Pancreas (tissue), 10 donors: ENCODE results near the gene RGL1. TPM values are rescaled to one million over a fixed set of nuclear protein-coding genes. Genes with fewer than 3 reads are reported as not detected.

Source experiments
- ATAC-seq, 4 donors: fragments of 200-7000 bp; cut with Tn5 transposase; one replicate each; pipeline versions ENCODE4 v1.8.0 to v1.9.1; 2020; ENCODE audit warnings: mild to moderate bottlenecking in 4 of 4, moderate library complexity in 4 of 4
- DNase-seq, 6 donors: peaks; one replicate each; pipeline ENCODE4 v3.0.0-alpha.2; 2020
- FAIRE-seq: peaks from 2 replicates; lab custom pipeline; 2012; peaks lifted over from hg19 to GRCh38; lab: Jason Lieb, UNC
- H3K27ac ChIP-seq, 4 donors: fragments of 200-600 bp; sonication (generic); 1 replicate in 3 of 4; 2 replicates in 1 of 4; pipeline versions ENCODE4 v1.5.0 to v1.8.0; 2020
- H3K27me3 ChIP-seq, 4 donors: fragments of 200-600 bp; one replicate each; pipeline ENCODE4 v1.8.0; 2021
- H3K36me3 ChIP-seq, 3 donors: fragments of 200-600 bp; sonication (generic) in 1 of 3; one replicate each; pipeline versions ENCODE4 v1.5.0 to v1.8.0; 2020 to 2021
- H3K4me1 ChIP-seq, 3 donors: fragments of 200-600 bp; one replicate each; pipeline ENCODE4 v1.8.0; 2021
- H3K4me3 ChIP-seq, 4 donors: fragments of 200-600 bp; sonication (generic) in 2 of 4; one replicate each; pipeline versions ENCODE4 v1.5.0 to v1.8.0; 2020 to 2021
- H3K9me3 ChIP-seq, 4 donors: fragments of 200-600 bp; one replicate each; pipeline ENCODE4 v1.8.0; 2021
- WGBS, 2 donors: extraction: QIAGEN DNeasy Blood & Tissue Kit; methylation state at CpG; one replicate each; pipeline ENCODE4 v1.1.7; 2013; 5-methylcytosine and 5-hydroxymethylcytosine counted together
- intact Hi-C, 3 donors: fragments of 100-400 bp; cut with DNase I; formaldehyde crosslinking; loops; one replicate each; pipeline versions ENCODE4 v1.11.1 to v1.14.2; 2022
- polyA plus RNA-seq, 2 donors: library from polyadenylated mRNA; stranded (reverse); fragments of 200-250 nt; gene quantifications; one replicate each; pipeline ENCODE4 v1.2.3, GENCODE V29; 2013
- total RNA-seq, 6 donors: library from RNA; stranded (reverse); fragmentation: NEBNext Ultra II Directional in 4 of 6; extraction: Animal tissue kit (Norgen Biotek cat#: 25700) in 4 of 6; gene quantifications; one replicate each; pipeline versions ENCODE4 v1.2.1 to v1.2.4, GENCODE V29; 2021 to 2023
- TF ChIP-seq, protein P1 (sequence below), 4 donors: fragments of 200-600 bp; sonication (generic) in 3 of 4; IDR thresholded peaks; one replicate each; pipeline versions ENCODE4 v1.5.0 to v1.8.0; 2021; ENCODE audit warnings: antibody characterized with exemption in 4 of 4
- donor health status: healthy with polysubstance abuse.
- donor health status: DM: no; HTN: no; CAD: no; lungs with moderate emphysema.
- donor health status: DM: no; HTN: no; CAD: no.
- donor health status: control.
- donor health status: control.
- donor health status: Bipolar disorder and iron deficiency.
- donor health status: DM: yes; HTN: yes; CAD: no.
- donor health status: DM: no; HTN: no; CAD: no.
- donor health status: DM: no; HTN: no; CAD: no.
- donor health status: DM: yes; HTN: yes; CAD: no.

Gene RGL1
- total and polyA plus RNA-seq, 8 donors = 2.8 to 9.1 (median 5.0) TPM

DNA sequence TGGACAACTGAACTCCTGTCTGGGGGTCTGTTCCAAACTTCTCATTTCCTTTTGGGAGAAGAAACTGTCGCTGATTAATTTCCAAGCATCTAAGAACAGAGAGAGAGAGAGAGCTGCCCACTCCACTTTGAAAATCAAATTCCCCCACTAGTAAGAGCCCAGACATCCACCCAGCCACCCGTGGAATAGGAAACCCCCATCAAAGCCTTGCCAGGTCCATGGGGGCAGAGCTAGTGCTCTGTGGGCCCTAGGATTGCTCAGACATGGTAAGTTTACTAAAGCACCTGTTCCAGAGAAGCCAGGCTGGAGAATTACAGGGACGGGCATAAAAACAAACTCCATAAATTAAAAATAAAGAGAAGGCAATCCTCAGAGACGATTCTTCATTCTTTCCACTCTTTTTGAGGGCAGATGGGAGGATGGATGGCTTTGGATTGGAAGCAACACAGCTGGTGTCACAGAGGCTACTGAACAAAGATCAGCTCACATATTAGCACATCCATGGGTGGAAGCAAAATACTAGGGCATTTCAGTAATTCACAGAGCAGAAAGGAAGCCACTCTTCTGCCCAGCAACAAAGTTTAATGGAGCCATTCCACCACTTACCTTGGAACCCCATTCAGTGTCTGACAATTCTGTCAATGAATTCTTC is 128.7 kb downstream of the RGL1 start:
- Histone ChIP-seq H3K27me3 (no peaks in the 10 kb centered on the region), H3K9me3 (no peaks in the 10 kb centered on the region), H3K4me3 (no peak overlapping the region), H3K36me3 (no peaks in the 10 kb centered on the region), H3K27ac (no peak overlapping the region), H3K4me1 (no peaks in the 10 kb centered on the region)
- WGBS, 2 donors = 74 to 78% methylated on average over 4 of the region's 4 CpGs
- FAIRE-seq (no peak), ATAC-seq (no peak), DNase-seq (no peak)
- intact Hi-C loops = no loop called here
- TF ChIP-seq, protein P1, sequence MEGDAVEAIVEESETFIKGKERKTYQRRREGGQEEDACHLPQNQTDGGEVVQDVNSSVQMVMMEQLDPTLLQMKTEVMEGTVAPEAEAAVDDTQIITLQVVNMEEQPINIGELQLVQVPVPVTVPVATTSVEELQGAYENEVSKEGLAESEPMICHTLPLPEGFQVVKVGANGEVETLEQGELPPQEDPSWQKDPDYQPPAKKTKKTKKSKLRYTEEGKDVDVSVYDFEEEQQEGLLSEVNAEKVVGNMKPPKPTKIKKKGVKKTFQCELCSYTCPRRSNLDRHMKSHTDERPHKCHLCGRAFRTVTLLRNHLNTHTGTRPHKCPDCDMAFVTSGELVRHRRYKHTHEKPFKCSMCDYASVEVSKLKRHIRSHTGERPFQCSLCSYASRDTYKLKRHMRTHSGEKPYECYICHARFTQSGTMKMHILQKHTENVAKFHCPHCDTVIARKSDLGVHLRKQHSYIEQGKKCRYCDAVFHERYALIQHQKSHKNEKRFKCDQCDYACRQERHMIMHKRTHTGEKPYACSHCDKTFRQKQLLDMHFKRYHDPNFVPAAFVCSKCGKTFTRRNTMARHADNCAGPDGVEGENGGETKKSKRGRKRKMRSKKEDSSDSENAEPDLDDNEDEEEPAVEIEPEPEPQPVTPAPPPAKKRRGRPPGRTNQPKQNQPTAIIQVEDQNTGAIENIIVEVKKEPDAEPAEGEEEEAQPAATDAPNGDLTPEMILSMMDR (IDR thresholded peaks at IDR 0.05) = no peak

DNA sequence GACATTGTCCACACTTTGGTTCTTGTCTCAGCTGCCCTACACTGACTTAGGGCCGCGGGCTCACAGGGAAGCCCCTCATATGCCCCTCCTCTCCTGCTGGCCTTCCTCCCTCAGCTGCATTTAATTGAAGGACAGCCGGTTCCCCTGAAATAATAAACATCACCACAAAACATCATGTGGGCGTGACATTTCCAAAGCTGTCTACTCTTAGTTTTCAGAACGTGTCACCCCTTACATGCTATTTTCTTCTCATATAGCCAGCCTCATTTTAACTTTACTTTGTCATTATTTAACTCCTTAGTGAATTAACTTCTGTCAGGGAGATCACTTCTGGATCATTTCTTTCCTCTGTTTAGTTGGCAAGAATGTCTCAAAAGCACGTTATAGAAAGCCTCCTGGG is 129.4 kb downstream of the RGL1 start:
- no peaks in the 10 kb centered on the region for H3K36me3 ChIP-seq
- DNase-seq (no peak), ATAC-seq (no peak), FAIRE-seq (no peak)
- H3K4me3 ChIP-seq = no peak overlapping the region
- H3K27me3 ChIP-seq = no peaks in the 10 kb centered on the region
- intact Hi-C loops = no loop called here
- H3K4me1 ChIP-seq = no peaks in the 10 kb centered on the region
- 71 to 72% methylated on average over 6 of the region's 6 CpGs for WGBS, 2 donors
- H3K27ac ChIP-seq = no peak overlapping the region
- TF ChIP-seq, protein P1 (IDR thresholded peaks at IDR 0.05) = no peak
- no peaks in the 10 kb centered on the region for H3K9me3 ChIP-seq

DNA sequence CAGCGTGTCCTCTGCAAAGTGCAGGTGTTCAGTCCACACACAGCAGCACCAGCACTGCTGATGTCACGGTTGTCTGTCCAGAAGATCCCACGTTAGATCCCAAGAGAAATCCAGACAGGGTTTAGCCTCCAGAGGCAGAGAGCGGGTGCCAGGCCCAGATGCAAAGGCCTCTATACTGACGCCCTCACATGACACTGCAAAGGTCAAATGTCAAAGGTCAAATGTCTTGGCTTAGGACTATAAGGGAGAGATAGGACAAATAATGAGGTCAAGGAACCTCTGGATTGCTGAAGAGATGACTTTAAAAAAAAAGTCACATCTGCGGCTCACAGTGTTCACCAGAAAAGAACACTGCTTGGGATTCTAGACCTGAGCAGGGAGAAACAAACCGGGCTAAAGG is 131.1 kb downstream of the RGL1 start:
- Histone ChIP-seq H3K9me3 (no peaks in the 10 kb centered on the region), H3K27me3 (no peaks in the 10 kb centered on the region), H3K4me3 (no peak overlapping the region), H3K4me1 (no peaks in the 10 kb centered on the region), H3K36me3 (no peaks in the 10 kb centered on the region), H3K27ac (no peak overlapping the region)
- WGBS, 2 donors = 90 to 96% methylated on average over 7 of the region's 7 CpGs
- FAIRE-seq = no peak
- DNase-seq = no peak
- TF ChIP-seq, protein P1 (IDR thresholded peaks at IDR 0.05) = no peak
- intact Hi-C loops = no loop called here
- ATAC-seq = no peak

DNA sequence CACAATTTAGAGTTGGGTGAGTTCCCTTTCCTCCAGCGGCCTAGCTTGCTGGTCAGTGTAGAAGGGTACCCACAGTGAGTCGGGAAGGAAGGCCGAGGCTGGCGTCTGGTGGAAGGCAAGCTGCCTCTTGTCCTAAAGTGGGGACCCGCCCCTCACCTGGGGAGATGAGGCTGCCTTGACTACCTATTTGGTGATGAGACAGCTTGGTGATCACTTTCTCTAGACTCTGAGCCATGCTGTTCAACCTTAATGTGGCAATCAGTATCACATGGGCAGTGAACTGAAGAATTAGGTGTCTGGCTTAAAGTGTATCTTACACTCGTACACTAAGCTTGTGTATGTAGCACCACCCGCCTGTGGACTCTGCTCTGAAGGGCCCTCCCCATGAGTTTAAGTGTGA is 131.9 kb downstream of the RGL1 start:
- H3K36me3 ChIP-seq = no peaks in the 10 kb centered on the region
- no peak for DNase-seq
- H3K27me3 ChIP-seq = no peaks in the 10 kb centered on the region
- no peak for ATAC-seq
- intact Hi-C loops = no loop called here
- WGBS, 2 donors = 87 to 94% methylated on average over 7 of the region's 7 CpGs
- H3K9me3 ChIP-seq = no peaks in the 10 kb centered on the region
- no peak for FAIRE-seq
- H3K4me1 ChIP-seq = no peaks in the 10 kb centered on the region
- TF ChIP-seq, protein P1 (IDR thresholded peaks at IDR 0.05) = no peak
- H3K4me3 ChIP-seq = no peak overlapping the region
- no peak overlapping the region for H3K27ac ChIP-seq

DNA sequence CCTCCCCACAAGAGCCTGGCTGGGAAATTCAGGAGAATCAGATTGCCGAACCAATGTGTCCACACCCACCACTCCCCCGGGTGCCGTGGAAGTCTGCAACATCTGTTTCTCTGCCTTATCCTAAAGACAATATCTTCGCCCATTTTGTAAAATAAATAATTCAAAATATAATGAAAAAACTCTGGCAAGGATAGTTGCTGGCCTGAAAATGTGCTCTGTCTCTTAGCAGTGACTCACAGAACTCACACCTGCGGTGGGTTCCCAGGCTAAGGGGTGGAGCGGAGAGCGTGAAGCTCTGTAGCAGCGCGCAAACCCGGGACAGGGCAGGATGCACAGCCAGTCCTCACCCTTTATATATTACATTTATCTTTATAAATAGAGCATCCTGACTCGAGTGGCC is 132.7 kb downstream of the RGL1 start:
- no peak for FAIRE-seq
- TF ChIP-seq, protein P1 (IDR thresholded peaks at IDR 0.05) = no peak
- Histone ChIP-seq H3K36me3 (no peaks in the 10 kb centered on the region), H3K4me1 (no peaks in the 10 kb centered on the region), H3K27ac (no peak overlapping the region), H3K9me3 (no peaks in the 10 kb centered on the region), H3K27me3 (no peaks in the 10 kb centered on the region), H3K4me3 (no peak overlapping the region)
- WGBS, 2 donors = 86 to 93% methylated on average over 11 of the region's 11 CpGs
- ATAC-seq = no peak
- intact Hi-C loops = no loop called here
- DNase-seq = no peak
